Sigmoid colon (tissue), 4 donors: ENCODE results near the gene FOXRED2.

ENCODE experiments used
- CTCF ChIP-seq, 4 experiments: fragments of 450-650 bp in 3 of 4; fragments of 200-600 bp in 1 of 4; IDR thresholded peaks; one replicate each; pipeline ENCODE4 v1.5.1; 2016 to 2019; ENCODE audit warnings: antibody characterized with exemption in 4 of 4, mild to moderate bottlenecking in 3 of 4, moderate library complexity in 2 of 4
- POLR2A ChIP-seq, 2 donors: fragments of 450-650 bp; IDR thresholded peaks; one replicate each; pipeline ENCODE4 v1.6.1; 2016; ENCODE audit warnings: antibody characterized with exemption in 2 of 2, mild to moderate bottlenecking in 2 of 2, moderate library complexity in 2 of 2
- POLR2AphosphoS5 ChIP-seq, 4 donors: sonication (generic); formaldehyde crosslinking; IDR thresholded peaks; one replicate each; pipeline ENCODE4 v1.6.1; 2017; ENCODE audit warnings: antibody characterized with exemption in 4 of 4

GRCh38 chr22:36471341-36471821 is 35.5 kb downstream of the FOXRED2 start:
- peak; percentile 21 to 65 (median 42) for TF ChIP-seq POLR2AphosphoS5 (IDR thresholded peaks at IDR 0.05)
- peak in 1 of 2 donors; percentile 31 for TF ChIP-seq POLR2A (IDR thresholded peaks at IDR 0.05)
- TF ChIP-seq CTCF (IDR thresholded peaks at IDR 0.05): no peak
